Heart left ventricle (tissue), 16 donors: ENCODE data around the gene SERP2. TPM values are rescaled to one million over a fixed set of nuclear protein-coding genes. Genes with fewer than 3 reads are reported as not detected.

Source experiments
- ATAC-seq, 4 donors: fragments of 200-7000 bp; cut with Tn5 transposase; one replicate each; pipeline ENCODE4 v1.9.1; 2020 to 2022; ENCODE audit warnings: moderate library complexity in 4 of 4, mild to moderate bottlenecking in 3 of 4, moderate number of reproducible peaks in 1 of 4
- DNase-seq, 5 donors: peaks; one replicate each; pipeline ENCODE4 v3.0.0-alpha.2; 2020
- H3K27ac ChIP-seq, 12 donors: fragments of 200-600 bp; sonication (generic) in 4 of 12; one replicate each; pipeline versions ENCODE4 v1.5.0 to v1.8.0; 2016 to 2022; ENCODE audit warnings: mild to moderate bottlenecking in 2 of 12
- H3K27me3 ChIP-seq, 9 donors: fragments of 200-600 bp; sonication (generic) in 2 of 9; one replicate each; pipeline versions ENCODE4 v1.5.1 to v1.8.0; 2016 to 2022; ENCODE audit warnings: mild to moderate bottlenecking in 3 of 9
- H3K36me3 ChIP-seq, 9 donors: fragments of 200-600 bp; sonication (generic) in 2 of 9; one replicate each; pipeline versions ENCODE4 v1.5.0 to v1.8.0; 2018 to 2022; ENCODE audit warnings: mild to moderate bottlenecking in 2 of 9
- H3K4me1 ChIP-seq, 12 donors: fragments of 200-600 bp; sonication (generic) in 4 of 12; one replicate each; pipeline versions ENCODE4 v1.5.0 to v1.8.0; 2016 to 2022; ENCODE audit warnings: mild to moderate bottlenecking in 3 of 12
- H3K4me3 ChIP-seq, 12 donors: fragments of 200-600 bp; sonication (generic) in 4 of 12; one replicate each; pipeline versions ENCODE4 v1.5.0 to v1.8.0; 2017 to 2022; ENCODE audit warnings: mild to moderate bottlenecking in 9 of 12, moderate library complexity in 4 of 12
- H3K9me3 ChIP-seq, 12 donors: fragments of 200-600 bp; sonication (generic) in 4 of 12; one replicate each; pipeline versions ENCODE4 v1.5.0 to v1.8.0; 2016 to 2022; ENCODE audit warnings: mild to moderate bottlenecking in 1 of 12
- CTCF ChIP-seq, 12 donors: fragments of 200-600 bp; sonication (generic) in 4 of 12; IDR thresholded peaks; one replicate each; pipeline versions ENCODE4 v1.5.0 to v1.8.0; 2018 to 2022; ENCODE audit warnings: antibody characterized with exemption in 12 of 12, mild to moderate bottlenecking in 5 of 12
- POLR2A ChIP-seq, 2 donors: fragments of 450-650 bp; IDR thresholded peaks; one replicate each; pipeline ENCODE4 v1.6.1; 2017; ENCODE audit warnings: antibody characterized with exemption in 2 of 2, mild to moderate bottlenecking in 2 of 2, moderate library complexity in 2 of 2
- WGBS, 4 donors: extraction: QIAGEN DNeasy Blood & Tissue Kit in 2 of 4; methylation state at CpG; one replicate each; pipeline versions ENCODE4 v1.1.5 to v1.1.7; 2013 to 2018; 5-methylcytosine and 5-hydroxymethylcytosine counted together
- intact Hi-C, 10 donors: fragments of 100-400 bp; cut with DNase I; formaldehyde crosslinking; loops; one replicate each; pipeline versions ENCODE4 v1.11.1 to v1.14.2; 2022
- polyA plus RNA-seq, 2 donors: library from polyadenylated mRNA; stranded (reverse); fragments of 200-250 nt; gene quantifications; one replicate each; pipeline ENCODE4 v1.2.3, GENCODE V29; 2013
- total RNA-seq, 9 donors: library from RNA; depleted of rRNA in 2 of 9; stranded (reverse); fragments of >200 nt in 2 of 9; fragmentation: NEBNext Ultra II Directional in 3 of 9; extraction: Animal tissue kit (Norgen Biotek cat#: 25700) in 3 of 9; gene quantifications; one replicate each; pipeline versions ENCODE4 v1.1.0 to v1.2.4, GENCODE V29; 2016 to 2023
- donor health status: ischemic (EF 13 %, LVEDD 7.1; RV severe dilation, severe dysfunction).
- donor health status: healthy with polysubstance abuse.
- donor health status: DM: no; HTN: yes; CAD: no.
- donor health status: DM: no; HTN: no; CAD: no.
- donor health status: ischemic (EF 25% LVEDD 6.9; RV normal size, moderate dysfunction).
- donor health status: ischemic (EF 25% LVEDD 5.7; RV mildly dilated, moderate dysfunction).
- donor health status: healthy.
- donor health status: DM: yes; HTN: yes; CAD: no.
- donor health status: ischemic (EF 35%, LVEDD 5.7; RV mildly dilated, moderate dysfunction).
- donor health status: nonischemic (EF 11% LVEDD 7.7; RV severe dilation, severe dysfunction).
- donor health status: DM: yes; HTN: yes; CAD: no.
- donor health status: PGD.
- donor health status: ischemic (EF 29% LVEDD 5.4; RV normal size, mild dysfunction).
- donor health status: nonischemic (EF 23%, LVEDD 6.1; RV moderate dilation, normal function).

Gene SERP2
- total and polyA plus RNA-seq, 11 donors = 9.6 to 16.6 (median 12.9) TPM

DNA sequence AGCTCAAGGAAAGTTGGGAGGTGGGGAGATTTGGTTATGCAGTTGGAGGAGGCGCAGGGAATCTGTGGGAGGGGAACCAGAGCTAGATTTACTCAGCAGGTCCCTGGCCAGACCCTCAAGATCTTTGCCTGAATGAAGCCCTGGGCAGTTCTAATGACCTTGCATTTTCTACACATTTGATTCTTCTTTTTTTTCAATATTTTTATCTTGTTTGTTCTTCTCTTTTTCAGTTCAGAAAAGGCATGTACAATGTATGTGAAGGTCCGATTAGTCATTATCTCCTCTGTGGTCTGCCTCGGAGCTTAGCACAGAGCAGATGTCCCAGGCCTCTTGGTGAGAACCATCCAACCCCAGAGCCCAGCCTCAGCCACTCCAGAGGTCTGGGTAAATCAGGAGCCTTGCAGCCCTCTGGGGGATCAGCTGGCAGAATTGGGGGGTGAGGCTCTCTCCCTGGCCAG lies 24.2 kb downstream of the SERP2 start:
- DNase-seq (no peak), ATAC-seq (no peak)
- H3K36me3 ChIP-seq = no peaks in the 10 kb centered on the region
- H3K9me3 ChIP-seq = no peaks in the 10 kb centered on the region
- H3K4me3 ChIP-seq = peak overlapping the region in 3 of 12 donors; percentile 26 to 28 (median 28)
- H3K4me1 ChIP-seq = peaks cover 0 to 19% (median 0%) of the 10 kb centered on the region in 12 donors
- TF ChIP-seq CTCF (IDR thresholded peaks at IDR 0.05) (no peak), POLR2A (IDR thresholded peaks at IDR 0.05) (no peak)
- 82 to 94% (median 90%) methylated on average over 3 of the region's 3 CpGs for WGBS, 4 donors
- intact Hi-C loops = no loop called here
- no peaks in the 10 kb centered on the region for H3K27me3 ChIP-seq
- H3K27ac ChIP-seq = peak overlapping the region in 6 of 12 donors; percentile 1 to 54 (median 20)

DNA sequence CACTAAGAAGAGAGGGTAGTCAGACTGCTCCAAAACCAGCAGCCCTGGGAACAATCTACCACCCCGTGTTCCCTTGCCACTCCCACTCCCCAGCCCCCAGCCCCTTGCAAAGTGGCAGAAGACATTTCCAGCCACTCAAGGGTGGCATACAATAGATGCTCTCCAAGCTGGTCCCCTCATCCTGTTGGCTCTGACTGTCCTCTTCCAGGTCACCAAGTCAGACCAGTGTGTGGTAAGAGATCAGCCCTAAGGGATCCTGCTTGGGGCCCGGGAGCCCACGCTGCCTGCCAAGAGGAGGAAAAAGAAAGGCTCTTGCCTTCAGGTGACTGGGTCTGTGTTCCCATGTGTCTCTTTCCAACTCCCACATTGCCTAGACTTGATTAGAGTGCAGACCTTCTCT lies 25.0 kb downstream of the SERP2 start:
- DNase-seq (no peak), ATAC-seq (no peak)
- Histone ChIP-seq H3K27ac (no peak overlapping the region), H3K4me3 (no peak overlapping the region), H3K9me3 (no peaks in the 10 kb centered on the region), H3K36me3 (no peaks in the 10 kb centered on the region), H3K4me1 (peaks cover 0 to 19% (median 0%) of the 10 kb centered on the region in 12 donors), H3K27me3 (no peaks in the 10 kb centered on the region)
- TF ChIP-seq CTCF (IDR thresholded peaks at IDR 0.05) (no peak), POLR2A (IDR thresholded peaks at IDR 0.05) (no peak)
- 83 to 92% (median 87%) methylated on average over 3 of the region's 3 CpGs for WGBS, 4 donors
- intact Hi-C loops = no loop called here

GRCh38 chr13:44399074-44399473 lies 25.4 kb downstream of the SERP2 start:
- no peak overlapping the region for H3K4me3 ChIP-seq
- WGBS, 4 donors = 94 to 96% (median 95%) methylated on average over 3 of the region's 3 CpGs
- H3K9me3 ChIP-seq = no peaks in the 10 kb centered on the region
- no peak for TF ChIP-seq POLR2A (IDR thresholded peaks at IDR 0.05)
- TF ChIP-seq CTCF (IDR thresholded peaks at IDR 0.05) = no peak
- ATAC-seq = no peak
- no peaks in the 10 kb centered on the region for H3K27me3 ChIP-seq
- no peak overlapping the region for H3K27ac ChIP-seq
- no peaks in the 10 kb centered on the region for H3K36me3 ChIP-seq
- intact Hi-C loops = no loop called here
- H3K4me1 ChIP-seq = peaks cover 0 to 19% (median 0%) of the 10 kb centered on the region in 12 donors
- no peak for DNase-seq

DNA sequence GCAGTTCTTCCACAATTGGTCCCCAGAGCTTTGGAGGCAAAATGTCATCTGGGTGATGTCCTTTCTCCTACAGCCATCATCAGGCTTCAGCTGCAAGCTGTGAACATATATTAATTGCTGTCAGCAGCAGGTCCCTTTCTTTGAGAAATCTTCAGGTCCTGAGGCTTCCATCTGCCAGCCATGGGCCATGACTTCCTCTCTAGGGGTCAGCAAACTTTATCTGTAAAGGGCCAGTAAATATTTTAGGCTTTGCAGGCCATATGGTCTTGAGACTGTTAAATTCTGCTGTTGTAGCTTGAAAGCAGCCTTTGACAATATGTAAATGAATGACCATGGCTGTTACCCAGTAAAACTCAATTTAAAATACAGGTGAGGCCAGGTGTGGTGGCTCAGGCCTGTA lies 27.1 kb downstream of the SERP2 start:
- ATAC-seq = no peak
- intact Hi-C loops = no loop called here
- no peak for DNase-seq
- Histone ChIP-seq H3K4me1 (peaks cover 0 to 19% (median 0%) of the 10 kb centered on the region in 12 donors), H3K36me3 (no peaks in the 10 kb centered on the region), H3K27me3 (no peaks in the 10 kb centered on the region), H3K4me3 (no peak overlapping the region), H3K9me3 (no peaks in the 10 kb centered on the region), H3K27ac (no peak overlapping the region)
- TF ChIP-seq POLR2A (IDR thresholded peaks at IDR 0.05) (no peak), CTCF (IDR thresholded peaks at IDR 0.05) (no peak)
